DND-41 (cell line): ENCODE results near the gene AOC2.
"Not testable (repeated sequence)": the region's sequence is repeated elsewhere in the genome, so short reads cannot be mapped to it uniquely, and the experiment has no call there.

ENCODE experiments used
- ATAC-seq: fragments of 200-7000 bp; cut with Tn5 transposase; 3 replicates; pipeline ENCODE4 v1.9.1; 2021; ENCODE audit warnings: low read depth; ENCODE audit not compliant: insufficient read depth
- DNase-seq: peaks from one replicate; pipeline ENCODE4 v3.0.0-alpha.2; 2020
- H2AFZ ChIP-seq: 2 replicates; pipeline ENCODE4 v1.6.0; 2012; ENCODE audit warnings: low read depth, low read length
- H3K27ac ChIP-seq: 2 replicates; pipeline ENCODE4 v1.5.1; 2012; ENCODE audit warnings: low read length, inconsistent platforms
- H3K27me3 ChIP-seq: fragments of 200-600 bp; sonication (generic); 2 replicates; pipeline ENCODE4 v1.6.0; 2012; ENCODE audit warnings: low read length, mild to moderate bottlenecking, inconsistent platforms; ENCODE audit not compliant: insufficient read depth, poor library complexity
- H3K36me3 ChIP-seq: 2 replicates; pipeline ENCODE4 v1.5.1; 2012; ENCODE audit warnings: low read length, inconsistent platforms; ENCODE audit not compliant: insufficient read depth
- H3K4me1 ChIP-seq: 2 replicates; pipeline ENCODE4 v1.5.1; 2012; ENCODE audit warnings: mild to moderate bottlenecking, low read length; ENCODE audit not compliant: insufficient read depth
- H3K4me2 ChIP-seq: 2 replicates; pipeline ENCODE4 v1.6.0; 2012; ENCODE audit warnings: mild to moderate bottlenecking, moderate library complexity, low read length, inconsistent platforms; ENCODE audit not compliant: insufficient read depth
- H3K4me3 ChIP-seq, 2 experiments: fragments of 200-600 bp in 1 of 2; shearing (Covaris generic) in 1 of 2; 2 replicates each; pipeline ENCODE4 v1.5.1; 2012 to 2016; ENCODE audit warnings: inconsistent platforms in 2 of 2, low read length in 2 of 2, mild to moderate bottlenecking in 2 of 2, low read depth in 1 of 2, moderate library complexity in 1 of 2
- H3K79me2 ChIP-seq: 2 replicates; pipeline ENCODE4 v1.6.0; 2012; ENCODE audit warnings: low read length, inconsistent platforms; ENCODE audit not compliant: insufficient read depth
- H3K9ac ChIP-seq: 2 replicates; pipeline ENCODE4 v1.6.0; 2012; ENCODE audit warnings: low read depth, mild to moderate bottlenecking, inconsistent platforms, low read length, moderate library complexity
- H3K9me3 ChIP-seq: 2 replicates; pipeline ENCODE4 v1.5.1; 2012; ENCODE audit warnings: low read length, moderate library complexity, mild to moderate bottlenecking, inconsistent platforms; ENCODE audit not compliant: insufficient read depth, severe bottlenecking
- H4K20me1 ChIP-seq: 2 replicates; pipeline ENCODE4 v1.6.0; 2012; ENCODE audit warnings: low read length; ENCODE audit not compliant: insufficient read depth
- CTCF ChIP-seq: IDR thresholded peaks from 2 replicates; pipeline ENCODE4 v1.5.1; 2012; ENCODE audit warnings: borderline replicate concordance, low read length, moderate library complexity, mild to moderate bottlenecking; ENCODE audit not compliant: poor library complexity, severe bottlenecking; ENCODE audit errors: extremely low read depth
- EZH2 ChIP-seq: IDR thresholded peaks from 3 replicates; pipeline ENCODE4 v1.6.1; 2012; ENCODE audit warnings: borderline replicate concordance, low read depth, mild to moderate bottlenecking, moderate library complexity, low read length, inconsistent platforms; ENCODE audit not compliant: severe bottlenecking

The AOC2 gene

GRCh38 chr17:42868338-42868737 lies 24.0 kb downstream of the AOC2 start:
- Histone ChIP-seq H3K36me3 (no peaks in the 10 kb centered on the region), H3K79me2 (no peaks in the 10 kb centered on the region), H3K9me3 (no peaks in the 10 kb centered on the region), H3K27me3 (peaks cover 14% of the 10 kb centered on the region), H4K20me1 (no peaks in the 10 kb centered on the region), H2AFZ (no peak overlapping the region), H3K4me2 (no peak overlapping the region), H3K9ac (no peak overlapping the region), H3K27ac (no peak overlapping the region), H3K4me1 (no peaks in the 10 kb centered on the region), H3K4me3 (no peak overlapping the region)
- no peak for ATAC-seq
- no peak for TF ChIP-seq EZH2
- no peak for TF ChIP-seq CTCF
- no peak for DNase-seq

GRCh38 chr17:42871647-42872046 lies 27.3 kb downstream of the AOC2 start:
- Histone ChIP-seq H3K4me3 (no peak overlapping the region), H2AFZ (no peak overlapping the region), H3K4me1 (no peaks in the 10 kb centered on the region), H3K36me3 (no peaks in the 10 kb centered on the region), H3K9ac (no peak overlapping the region), H3K9me3 (no peaks in the 10 kb centered on the region), H3K4me2 (no peak overlapping the region), H3K27ac (no peak overlapping the region), H3K27me3 (peaks cover 6% of the 10 kb centered on the region), H4K20me1 (no peaks in the 10 kb centered on the region), H3K79me2 (no peaks in the 10 kb centered on the region)
- no peak for ATAC-seq
- no peak for TF ChIP-seq CTCF
- no peak for TF ChIP-seq EZH2
- DNase-seq, result no peak

- DNase-seq (no peak), ATAC-seq (no peak)
- no peaks in the 10 kb centered on the region for H4K20me1 ChIP-seq
- H3K9me3 ChIP-seq, result no peaks in the 10 kb centered on the region
- H3K27ac ChIP-seq, result no peak overlapping the region
- H2AFZ ChIP-seq, result no peak overlapping the region
- H3K36me3 ChIP-seq, result no peaks in the 10 kb centered on the region
- peaks cover 6% of the 10 kb centered on the region for H3K27me3 ChIP-seq
- no peaks in the 10 kb centered on the region for H3K4me1 ChIP-seq
- no peak overlapping the region for H3K4me3 ChIP-seq
- H3K79me2 ChIP-seq, result no peaks in the 10 kb centered on the region
- TF ChIP-seq CTCF (no peak), EZH2 (no peak)
- no peak overlapping the region for H3K9ac ChIP-seq
- no peak overlapping the region for H3K4me2 ChIP-seq
Measured at GRCh38 chr17:42872251-42872965, 28.0 kb downstream of the AOC2 start.

- Histone ChIP-seq H3K9ac (no peak overlapping the region), H4K20me1 (no peaks in the 10 kb centered on the region), H3K4me3 (no peak overlapping the region), H2AFZ (no peak overlapping the region), H3K36me3 (no peaks in the 10 kb centered on the region), H3K79me2 (no peaks in the 10 kb centered on the region), H3K4me1 (no peaks in the 10 kb centered on the region), H3K4me2 (no peak overlapping the region), H3K27me3 (peaks cover 7% of the 10 kb centered on the region), H3K9me3 (no peaks in the 10 kb centered on the region), H3K27ac (no peak overlapping the region)
- TF ChIP-seq CTCF (no peak), EZH2 (no peak)
- ATAC-seq (no peak), DNase-seq (no peak)
Measured at GRCh38 chr17:42873315-42873714, 28.9 kb downstream of the AOC2 start.

GRCh38 chr17:42873932-42874695 lies 29.7 kb downstream of the AOC2 start:
- not testable (repeated sequence) for H3K9ac ChIP-seq, H3K36me3 ChIP-seq, ATAC-seq, H4K20me1 ChIP-seq, H3K9me3 ChIP-seq, H3K4me3 ChIP-seq, H3K4me1 ChIP-seq, H3K27ac ChIP-seq, H3K79me2 ChIP-seq, H3K4me2 ChIP-seq, H2AFZ ChIP-seq, DNase-seq
- H3K27me3 ChIP-seq, result peaks cover 11% of the 10 kb centered on the region
